Peyer's patch (tissue), 4 donors: ENCODE measurements around the gene ELMOD3.
"Not testable (repeated sequence)": the region's sequence is repeated elsewhere in the genome, so short reads cannot be mapped to it uniquely, and the experiment has no call there.

Experiments
- CTCF ChIP-seq, 6 experiments: fragments of 450-650 bp in 4 of 6; fragments of 200-600 bp in 2 of 6; sonication (generic) in 1 of 6; IDR thresholded peaks; one replicate each; pipeline ENCODE4 v1.5.1; 2017 to 2019; ENCODE audit warnings: antibody characterized with exemption in 6 of 6, mild to moderate bottlenecking in 3 of 6, moderate library complexity in 1 of 6
- POLR2A ChIP-seq, 2 donors: fragments of 450-650 bp; IDR thresholded peaks; one replicate each; pipeline ENCODE4 v1.5.1; 2017; ENCODE audit warnings: antibody characterized with exemption in 2 of 2, mild to moderate bottlenecking in 2 of 2, moderate library complexity in 2 of 2

DNA sequence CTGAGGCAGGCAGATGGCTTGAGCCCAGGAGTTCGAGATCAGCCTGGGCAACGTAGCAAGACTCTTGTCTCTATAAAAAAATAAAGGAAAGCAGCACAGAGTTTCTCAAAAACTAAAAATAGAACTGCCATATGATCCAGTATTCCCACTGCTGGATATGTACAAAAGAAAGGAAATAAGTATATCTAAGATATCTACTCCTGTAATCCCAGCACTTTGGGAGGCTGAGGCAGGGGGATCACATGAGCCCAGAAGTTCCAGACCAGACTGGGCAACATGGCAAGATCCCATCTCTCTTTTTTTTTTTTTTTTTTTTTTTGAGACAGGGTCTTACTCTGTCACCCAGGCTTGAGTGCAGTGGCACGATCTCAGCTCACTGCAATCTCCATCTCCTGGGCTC is 24.9 kb upstream of the ELMOD3 start:
- TF ChIP-seq POLR2A, CTCF (IDR thresholded peaks at IDR 0.05): not testable (repeated sequence)
